ENCODE measurements around the gene IFI27L1. TPM values are rescaled to one million over a fixed set of nuclear protein-coding genes. Genes with fewer than 3 reads are reported as not detected.

The IFI27L1 gene
- polyA plus RNA-seq, 1 donor from 2014 or later, result 37.9 TPM

- no peak overlapping the region for H2AFZ ChIP-seq (ENCODE audit: low read depth, low read length)
Measured at GRCh38 chr14:94122438-94122837, 41.3 kb downstream of the IFI27L1 start.

DNA sequence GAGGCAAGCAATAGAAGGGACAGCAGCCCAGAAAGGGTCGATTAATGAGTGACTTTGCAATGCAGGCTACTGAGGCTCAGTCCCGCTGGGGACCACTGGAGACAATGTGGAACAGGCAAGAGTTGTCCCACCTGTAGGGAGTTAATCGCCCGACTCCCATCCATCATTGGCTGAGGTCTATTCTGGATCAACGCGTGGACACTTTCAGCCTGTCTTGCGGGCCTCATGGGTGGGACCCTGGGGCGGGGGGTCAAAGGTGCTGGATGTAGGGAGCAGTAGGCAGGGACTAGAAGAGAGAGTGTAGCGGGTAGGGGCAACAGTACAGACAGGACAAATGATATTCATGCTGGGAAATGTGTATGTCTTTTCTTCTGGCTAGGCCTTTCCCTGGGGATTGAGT is 42.2 kb downstream of the IFI27L1 start:
- Histone ChIP-seq H4K20me1 (ENCODE audit: insufficient read depth) (no peaks in the 10 kb centered on the region), H2AFZ (ENCODE audit: low read depth, low read length) (no peak overlapping the region), H3K27ac (ENCODE audit: low read length) (no peak overlapping the region), H3F3A (ENCODE audit: insufficient read depth, low read length, poor library complexity, severe bottlenecking) (no peaks in the 10 kb centered on the region), H3K4me3 (ENCODE audit: low read length) (no peak overlapping the region), H3K4me2 (ENCODE audit: low read length) (no peak overlapping the region), H3K9me2 (ENCODE audit: insufficient read depth, low read length) (no peaks in the 10 kb centered on the region), H3K9me3 (ENCODE audit: low read length) (no peaks in the 10 kb centered on the region), H3K79me2 (replicated peaks; ENCODE audit: insufficient read depth, low read length) (no peaks in the 10 kb centered on the region), H3K27me3 (ENCODE audit: insufficient read depth, low read depth, low read length) (no peaks in the 10 kb centered on the region), H3K36me3 (ENCODE audit: insufficient read depth, low read length) (no peaks in the 10 kb centered on the region), H3K9ac (ENCODE audit: low read length) (no peak overlapping the region)
- no peak for TF ChIP-seq MXI1 (conservative IDR thresholded peaks at IDR 0.05; ENCODE audit: poor library complexity, severe bottlenecking)
- TF ChIP-seq TAF1 (IDR thresholded peaks at IDR 0.05; ENCODE audit: low read depth), result no peak
- TF ChIP-seq SMC3 (conservative IDR thresholded peaks at IDR 0.05; ENCODE audit: poor library complexity), result no peak
- TF ChIP-seq, protein P1, sequence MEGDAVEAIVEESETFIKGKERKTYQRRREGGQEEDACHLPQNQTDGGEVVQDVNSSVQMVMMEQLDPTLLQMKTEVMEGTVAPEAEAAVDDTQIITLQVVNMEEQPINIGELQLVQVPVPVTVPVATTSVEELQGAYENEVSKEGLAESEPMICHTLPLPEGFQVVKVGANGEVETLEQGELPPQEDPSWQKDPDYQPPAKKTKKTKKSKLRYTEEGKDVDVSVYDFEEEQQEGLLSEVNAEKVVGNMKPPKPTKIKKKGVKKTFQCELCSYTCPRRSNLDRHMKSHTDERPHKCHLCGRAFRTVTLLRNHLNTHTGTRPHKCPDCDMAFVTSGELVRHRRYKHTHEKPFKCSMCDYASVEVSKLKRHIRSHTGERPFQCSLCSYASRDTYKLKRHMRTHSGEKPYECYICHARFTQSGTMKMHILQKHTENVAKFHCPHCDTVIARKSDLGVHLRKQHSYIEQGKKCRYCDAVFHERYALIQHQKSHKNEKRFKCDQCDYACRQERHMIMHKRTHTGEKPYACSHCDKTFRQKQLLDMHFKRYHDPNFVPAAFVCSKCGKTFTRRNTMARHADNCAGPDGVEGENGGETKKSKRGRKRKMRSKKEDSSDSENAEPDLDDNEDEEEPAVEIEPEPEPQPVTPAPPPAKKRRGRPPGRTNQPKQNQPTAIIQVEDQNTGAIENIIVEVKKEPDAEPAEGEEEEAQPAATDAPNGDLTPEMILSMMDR (IDR thresholded peaks at IDR 0.05; ENCODE audit: poor library complexity, severe bottlenecking), result no peak
- no peak for TF ChIP-seq EZH2 (IDR thresholded peaks at IDR 0.05; ENCODE audit: borderline replicate concordance, insufficient read depth, low read length, poor library complexity, severe bottlenecking)

More at GRCh38 chr14:94122438-94122837, 41.3 kb downstream of the IFI27L1 start:
- Histone ChIP-seq H3K9me2 (ENCODE audit: insufficient read depth, low read length) (no peaks in the 10 kb centered on the region), H3K4me3 (ENCODE audit: low read length) (no peak overlapping the region), H3K9ac (ENCODE audit: low read length) (no peak overlapping the region), H3K4me2 (ENCODE audit: low read length) (no peak overlapping the region), H3K79me2 (replicated peaks; ENCODE audit: insufficient read depth, low read length) (no peaks in the 10 kb centered on the region), H3K27ac (ENCODE audit: low read length) (no peak overlapping the region), H3K27me3 (ENCODE audit: insufficient read depth, low read depth, low read length) (no peaks in the 10 kb centered on the region), H3F3A (ENCODE audit: insufficient read depth, low read length, poor library complexity, severe bottlenecking) (no peaks in the 10 kb centered on the region), H3K9me3 (ENCODE audit: low read length) (no peaks in the 10 kb centered on the region), H3K36me3 (ENCODE audit: insufficient read depth, low read length) (no peaks in the 10 kb centered on the region), H4K20me1 (ENCODE audit: insufficient read depth) (no peaks in the 10 kb centered on the region)
- TF ChIP-seq EP300 (conservative IDR thresholded peaks at IDR 0.05; ENCODE audit: poor library complexity, severe bottlenecking) (no peak), RAD21 (conservative IDR thresholded peaks at IDR 0.05) (no peak), MXI1 (conservative IDR thresholded peaks at IDR 0.05; ENCODE audit: poor library complexity, severe bottlenecking) (no peak), EZH2 (IDR thresholded peaks at IDR 0.05; ENCODE audit: borderline replicate concordance, insufficient read depth, low read length, poor library complexity, severe bottlenecking) (no peak), TAF1 (IDR thresholded peaks at IDR 0.05; ENCODE audit: low read depth) (no peak), SMC3 (conservative IDR thresholded peaks at IDR 0.05; ENCODE audit: poor library complexity) (no peak), POLR2AphosphoS5 (IDR thresholded peaks at IDR 0.05) (no peak)
- TF ChIP-seq, protein P2, sequence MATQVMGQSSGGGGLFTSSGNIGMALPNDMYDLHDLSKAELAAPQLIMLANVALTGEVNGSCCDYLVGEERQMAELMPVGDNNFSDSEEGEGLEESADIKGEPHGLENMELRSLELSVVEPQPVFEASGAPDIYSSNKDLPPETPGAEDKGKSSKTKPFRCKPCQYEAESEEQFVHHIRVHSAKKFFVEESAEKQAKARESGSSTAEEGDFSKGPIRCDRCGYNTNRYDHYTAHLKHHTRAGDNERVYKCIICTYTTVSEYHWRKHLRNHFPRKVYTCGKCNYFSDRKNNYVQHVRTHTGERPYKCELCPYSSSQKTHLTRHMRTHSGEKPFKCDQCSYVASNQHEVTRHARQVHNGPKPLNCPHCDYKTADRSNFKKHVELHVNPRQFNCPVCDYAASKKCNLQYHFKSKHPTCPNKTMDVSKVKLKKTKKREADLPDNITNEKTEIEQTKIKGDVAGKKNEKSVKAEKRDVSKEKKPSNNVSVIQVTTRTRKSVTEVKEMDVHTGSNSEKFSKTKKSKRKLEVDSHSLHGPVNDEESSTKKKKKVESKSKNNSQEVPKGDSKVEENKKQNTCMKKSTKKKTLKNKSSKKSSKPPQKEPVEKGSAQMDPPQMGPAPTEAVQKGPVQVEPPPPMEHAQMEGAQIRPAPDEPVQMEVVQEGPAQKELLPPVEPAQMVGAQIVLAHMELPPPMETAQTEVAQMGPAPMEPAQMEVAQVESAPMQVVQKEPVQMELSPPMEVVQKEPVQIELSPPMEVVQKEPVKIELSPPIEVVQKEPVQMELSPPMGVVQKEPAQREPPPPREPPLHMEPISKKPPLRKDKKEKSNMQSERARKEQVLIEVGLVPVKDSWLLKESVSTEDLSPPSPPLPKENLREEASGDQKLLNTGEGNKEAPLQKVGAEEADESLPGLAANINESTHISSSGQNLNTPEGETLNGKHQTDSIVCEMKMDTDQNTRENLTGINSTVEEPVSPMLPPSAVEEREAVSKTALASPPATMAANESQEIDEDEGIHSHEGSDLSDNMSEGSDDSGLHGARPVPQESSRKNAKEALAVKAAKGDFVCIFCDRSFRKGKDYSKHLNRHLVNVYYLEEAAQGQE (IDR thresholded peaks at IDR 0.05; ENCODE audit: borderline replicate concordance), result no peak
- TF ChIP-seq, protein P1 (IDR thresholded peaks at IDR 0.05; ENCODE audit: poor library complexity, severe bottlenecking), result no peak

Data from neural cell (in vitro differentiated cells).